ENCODE results near the gene KCMF1. TPM values are rescaled to one million over a fixed set of nuclear protein-coding genes. Genes with fewer than 3 reads are reported as not detected.

The KCMF1 gene
- total RNA-seq, 3 donors from 2014 or later (not counting 1 experiment from before 2014, with no cell fraction given), result 70.8 to 81.4 (median 77.1) TPM

DNA sequence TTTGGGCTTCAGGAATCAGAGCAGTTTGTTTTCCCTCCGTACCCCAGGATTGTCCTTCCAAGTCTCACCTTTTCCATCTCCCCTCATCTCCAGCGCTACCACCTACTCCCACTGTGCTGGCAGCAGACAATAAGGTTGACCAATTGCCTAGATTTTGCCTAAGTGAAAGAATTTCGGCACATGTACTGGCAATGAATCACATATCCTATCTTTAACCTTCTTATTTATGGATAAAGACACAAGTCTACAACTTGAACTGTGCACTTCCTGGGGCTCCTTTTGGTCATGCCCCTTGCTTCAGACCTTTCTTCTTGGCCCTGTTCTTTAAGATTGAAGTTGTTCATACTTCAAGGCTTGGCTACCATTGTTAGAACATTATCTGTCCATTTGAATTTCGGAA, 71.4 kb downstream of the KCMF1 start:
- Histone ChIP-seq H3K9me3 (ENCODE audit: control insufficient read depth, insufficient read depth, low read length) (no peaks in the 10 kb centered on the region), H3K36me3 (ENCODE audit: control insufficient read depth, insufficient read depth, low read length) (peaks cover 52% of the 10 kb centered on the region), H3K27ac (ENCODE audit: low read length) (no peak overlapping the region), H3K4me1 (ENCODE audit: control insufficient read depth, insufficient read depth, low read length) (no peaks in the 10 kb centered on the region), H3K27me3 (ENCODE audit: control insufficient read depth, insufficient read depth, low read length) (no peaks in the 10 kb centered on the region), H3K4me3 (ENCODE audit: low read length) (no peak overlapping the region)
- no peak for DNase-seq
- WGBS (ENCODE audit: insufficient coverage), result 95% methylated on average over 4 of the region's 4 CpGs
- TF ChIP-seq, protein P1, sequence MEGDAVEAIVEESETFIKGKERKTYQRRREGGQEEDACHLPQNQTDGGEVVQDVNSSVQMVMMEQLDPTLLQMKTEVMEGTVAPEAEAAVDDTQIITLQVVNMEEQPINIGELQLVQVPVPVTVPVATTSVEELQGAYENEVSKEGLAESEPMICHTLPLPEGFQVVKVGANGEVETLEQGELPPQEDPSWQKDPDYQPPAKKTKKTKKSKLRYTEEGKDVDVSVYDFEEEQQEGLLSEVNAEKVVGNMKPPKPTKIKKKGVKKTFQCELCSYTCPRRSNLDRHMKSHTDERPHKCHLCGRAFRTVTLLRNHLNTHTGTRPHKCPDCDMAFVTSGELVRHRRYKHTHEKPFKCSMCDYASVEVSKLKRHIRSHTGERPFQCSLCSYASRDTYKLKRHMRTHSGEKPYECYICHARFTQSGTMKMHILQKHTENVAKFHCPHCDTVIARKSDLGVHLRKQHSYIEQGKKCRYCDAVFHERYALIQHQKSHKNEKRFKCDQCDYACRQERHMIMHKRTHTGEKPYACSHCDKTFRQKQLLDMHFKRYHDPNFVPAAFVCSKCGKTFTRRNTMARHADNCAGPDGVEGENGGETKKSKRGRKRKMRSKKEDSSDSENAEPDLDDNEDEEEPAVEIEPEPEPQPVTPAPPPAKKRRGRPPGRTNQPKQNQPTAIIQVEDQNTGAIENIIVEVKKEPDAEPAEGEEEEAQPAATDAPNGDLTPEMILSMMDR (IDR thresholded peaks at IDR 0.05), result no peak
- Mint-ChIP-seq H3K27ac (peak overlapping the region; percentile 4 to 10), H3K36me3 (peaks cover under 1% of the 10 kb centered on the region), H3K4me1 (peaks cover 35 to 41% of the 10 kb centered on the region in 2 donors), H3K27me3 (ENCODE audit: low read depth in 2 of 2) (no peaks in the 10 kb centered on the region), H3K9me3 (no peaks in the 10 kb centered on the region), H3K4me3 (no peak overlapping the region)
- intact Hi-C loops (cut with micrococcal nuclease), result no loop called here
- ATAC-seq, result no peak

DNA sequence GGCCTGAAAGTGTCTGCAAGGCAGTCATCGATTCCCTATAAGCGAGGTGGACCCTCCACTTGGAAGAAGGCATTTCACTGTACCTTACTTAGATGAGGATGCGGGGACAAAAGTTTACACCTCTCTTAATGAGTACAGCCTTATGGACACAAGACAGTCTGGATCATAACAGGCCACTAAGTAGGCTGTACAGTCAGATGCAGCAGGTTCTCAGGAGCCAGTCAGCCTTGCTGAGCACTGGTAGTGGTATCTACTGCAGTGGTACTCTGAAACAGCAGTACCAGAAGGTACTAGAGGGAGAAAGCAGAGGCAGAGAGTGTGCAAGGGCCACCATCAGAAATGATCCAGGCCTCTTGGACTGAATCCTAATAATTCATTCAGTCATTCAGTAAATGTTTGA, 77.6 kb downstream of the KCMF1 start:
- H3K27ac Mint-ChIP-seq, result peak overlapping the region in 1 of 2 donors; percentile 70
- no peak overlapping the region for H3K4me3 Mint-ChIP-seq
- H3K36me3 Mint-ChIP-seq, result peaks cover 7% of the 10 kb centered on the region
- ATAC-seq, result no peak
- H3K9me3 Mint-ChIP-seq, result no peaks in the 10 kb centered on the region
- peaks cover 66% of the 10 kb centered on the region for H3K36me3 ChIP-seq (ENCODE audit: control insufficient read depth, insufficient read depth, low read length)
- peaks cover 0 to 10% of the 10 kb centered on the region in 2 donors for H3K4me1 Mint-ChIP-seq
- no peak for DNase-seq
- H3K27me3 ChIP-seq (ENCODE audit: control insufficient read depth, insufficient read depth, low read length), result no peaks in the 10 kb centered on the region
- H3K9me3 ChIP-seq (ENCODE audit: control insufficient read depth, insufficient read depth, low read length), result no peaks in the 10 kb centered on the region
- no peak overlapping the region for H3K4me3 ChIP-seq (ENCODE audit: low read length)
- TF ChIP-seq, protein P1 (IDR thresholded peaks at IDR 0.05), result no peak
- no peak overlapping the region for H3K27ac ChIP-seq (ENCODE audit: low read length)
- H3K4me1 ChIP-seq (ENCODE audit: control insufficient read depth, insufficient read depth, low read length), result no peaks in the 10 kb centered on the region
- intact Hi-C loops (cut with micrococcal nuclease), result no loop called here
- H3K27me3 Mint-ChIP-seq (ENCODE audit: low read depth in 2 of 2), result no peaks in the 10 kb centered on the region
- WGBS (ENCODE audit: insufficient coverage), result 98% methylated on average over 3 of the region's 3 CpGs

DNA sequence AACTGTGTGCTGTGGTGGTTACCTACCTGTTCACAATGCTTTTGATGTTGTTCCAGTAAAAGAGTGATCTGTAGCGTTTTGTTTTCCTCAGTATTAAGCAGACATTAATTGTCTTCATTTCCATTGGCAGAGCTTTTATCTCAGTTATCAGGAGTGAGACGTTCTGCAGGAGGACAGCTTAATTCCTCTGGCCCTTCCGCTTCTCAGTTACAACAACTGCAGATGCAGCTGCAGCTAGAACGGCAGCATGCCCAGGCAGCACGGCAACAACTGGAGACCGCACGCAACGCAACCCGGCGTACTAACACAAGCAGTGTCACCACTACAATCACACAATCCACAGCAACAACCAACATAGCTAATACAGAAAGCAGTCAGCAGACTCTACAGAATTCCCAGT, 78.3 kb downstream of the KCMF1 start:
- WGBS (ENCODE audit: insufficient coverage), result 94% methylated on average over 10 of the region's 10 CpGs
- ATAC-seq, result no peak
- Histone ChIP-seq H3K9me3 (ENCODE audit: control insufficient read depth, insufficient read depth, low read length) (no peaks in the 10 kb centered on the region), H3K27ac (ENCODE audit: low read length) (no peak overlapping the region), H3K27me3 (ENCODE audit: control insufficient read depth, insufficient read depth, low read length) (no peaks in the 10 kb centered on the region), H3K36me3 (ENCODE audit: control insufficient read depth, insufficient read depth, low read length) (peaks cover 59% of the 10 kb centered on the region), H3K4me1 (ENCODE audit: control insufficient read depth, insufficient read depth, low read length) (no peaks in the 10 kb centered on the region), H3K4me3 (ENCODE audit: low read length) (no peak overlapping the region)
- intact Hi-C loops (cut with micrococcal nuclease), result no loop called here
- no peak overlapping the region for H3K4me3 Mint-ChIP-seq
- peaks cover 0 to 15% of the 10 kb centered on the region in 2 donors for H3K4me1 Mint-ChIP-seq
- peak overlapping the region; percentile 13 to 34 for H3K27ac Mint-ChIP-seq
- peaks cover 7% of the 10 kb centered on the region for H3K36me3 Mint-ChIP-seq
- TF ChIP-seq, protein P1 (IDR thresholded peaks at IDR 0.05), result no peak
- no peaks in the 10 kb centered on the region for H3K9me3 Mint-ChIP-seq
- H3K27me3 Mint-ChIP-seq (ENCODE audit: low read depth in 2 of 2), result no peaks in the 10 kb centered on the region
- DNase-seq, result no peak

DNA sequence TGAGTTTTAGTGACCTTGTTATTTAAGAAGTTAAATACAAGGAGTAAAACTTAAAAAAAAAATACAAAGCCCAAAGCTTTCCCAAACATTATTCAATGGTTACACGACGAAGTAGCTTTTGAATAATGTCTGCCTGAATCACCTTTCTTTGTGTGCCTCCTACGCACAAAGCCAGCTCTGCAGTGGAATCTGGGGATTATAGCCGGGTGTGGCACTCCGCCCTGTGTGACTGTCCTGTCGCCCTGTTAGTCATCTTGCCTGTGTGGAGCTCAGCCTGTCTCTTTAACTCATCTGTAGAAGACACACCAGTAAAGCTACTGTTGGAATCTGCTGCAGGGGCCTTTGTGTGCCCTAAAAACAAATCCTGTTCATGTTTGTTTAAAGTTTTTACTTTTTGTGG, 82.8 kb downstream of the KCMF1 start:
- 88% methylated on average over 6 of the region's 6 CpGs for WGBS (ENCODE audit: insufficient coverage)
- H3K27me3 ChIP-seq (ENCODE audit: control insufficient read depth, insufficient read depth, low read length), result no peaks in the 10 kb centered on the region
- H3K4me3 ChIP-seq (ENCODE audit: low read length), result no peak overlapping the region
- H3K9me3 ChIP-seq (ENCODE audit: control insufficient read depth, insufficient read depth, low read length), result no peaks in the 10 kb centered on the region
- no peaks in the 10 kb centered on the region for H3K9me3 Mint-ChIP-seq
- peaks cover 8 to 33% of the 10 kb centered on the region in 2 donors for H3K4me1 Mint-ChIP-seq
- H3K4me1 ChIP-seq (ENCODE audit: control insufficient read depth, insufficient read depth, low read length), result peaks cover 4% of the 10 kb centered on the region
- no peaks in the 10 kb centered on the region for H3K27me3 Mint-ChIP-seq (ENCODE audit: low read depth in 2 of 2)
- DNase-seq, result no peak
- TF ChIP-seq, protein P1 (IDR thresholded peaks at IDR 0.05), result no peak
- peak in 1 of 3 donors; percentile 36 for ATAC-seq
- no peak overlapping the region for H3K4me3 Mint-ChIP-seq
- intact Hi-C loops (cut with micrococcal nuclease), result no loop called here
- peaks cover 7% of the 10 kb centered on the region for H3K36me3 Mint-ChIP-seq
- H3K27ac ChIP-seq (ENCODE audit: low read length), result no peak overlapping the region
- no peak overlapping the region for H3K27ac Mint-ChIP-seq
- peaks cover 36% of the 10 kb centered on the region for H3K36me3 ChIP-seq (ENCODE audit: control insufficient read depth, insufficient read depth, low read length)
